CD14-positive monocyte (primary cell): Measurements from ENCODE around the gene ETV3L. TPM values are rescaled to one million over a fixed set of nuclear protein-coding genes. Genes with fewer than 3 reads are reported as not detected.

Source experiments
- DNase-seq, 3 donors: peaks; one replicate each; pipeline ENCODE4 v3.0.0-alpha.2; 2011 to 2022
- H2AFZ ChIP-seq: 2 replicates; pipeline ENCODE4 v1.6.0; 2012; ENCODE audit warnings: mild to moderate bottlenecking, low read depth, low read length, inconsistent platforms; ENCODE audit not compliant: insufficient read depth, poor library complexity, severe bottlenecking
- H3K27ac ChIP-seq, 2 donors: 1 replicate in 1 of 2; 2 replicates in 1 of 2; pipeline ENCODE4 v1.5.1; 2012 to 2013; ENCODE audit warnings: low read length in 2 of 2, control low read depth in 1 of 2, inconsistent platforms in 1 of 2, low read depth in 1 of 2, mild to moderate bottlenecking in 1 of 2
- H3K27me3 ChIP-seq, 2 donors: one replicate each; pipeline versions ENCODE4 v1.6.0 to v1.6.1; 2011 to 2013; ENCODE audit warnings: low read length in 2 of 2; ENCODE audit not compliant: control insufficient read depth in 2 of 2, insufficient read depth in 2 of 2
- H3K36me3 ChIP-seq, 2 donors: replicated peaks in 1 of 2; 1 replicate in 1 of 2; 2 replicates in 1 of 2; pipeline versions ENCODE4 v1.5.1 to v1.6.1; 2012 to 2013; ENCODE audit warnings: low read length in 2 of 2, control low read depth in 1 of 2, inconsistent platforms in 1 of 2, mild to moderate bottlenecking in 1 of 2; ENCODE audit not compliant: insufficient read depth in 2 of 2, control insufficient read depth in 1 of 2
- H3K4me1 ChIP-seq, 2 donors: 1 replicate in 1 of 2; 2 replicates in 1 of 2; pipeline versions ENCODE4 v1.5.1 to v1.6.1; 2012 to 2013; ENCODE audit warnings: low read length in 2 of 2, control low read depth in 1 of 2, inconsistent platforms in 1 of 2, mild to moderate bottlenecking in 1 of 2, moderate library complexity in 1 of 2; ENCODE audit not compliant: insufficient read depth in 2 of 2, control insufficient read depth in 1 of 2
- H3K4me2 ChIP-seq: replicated peaks from 2 replicates; pipeline ENCODE3; 2012; ENCODE audit warnings: low read length, moderate library complexity, mild to moderate bottlenecking; ENCODE audit not compliant: poor library complexity, severe bottlenecking; ENCODE audit errors: extremely low read depth
- H3K4me3 ChIP-seq, 3 experiments: fragments of 200-600 bp in 1 of 3; sonication (generic) in 1 of 3; replicated peaks in 1 of 3; 1 replicate in 2 of 3; 2 replicates in 1 of 3; pipeline ENCODE4 v1.5.1; 2011 to 2013; ENCODE audit warnings: low read length in 3 of 3, mild to moderate bottlenecking in 3 of 3, control low read depth in 2 of 3, low read depth in 2 of 3, inconsistent platforms in 1 of 3, moderate library complexity in 1 of 3
- H3K79me2 ChIP-seq: 2 replicates; pipeline ENCODE4 v1.6.0; 2012; ENCODE audit warnings: mild to moderate bottlenecking, control low read depth, inconsistent platforms, low read length, moderate library complexity; ENCODE audit not compliant: insufficient read depth
- H3K9ac ChIP-seq: 2 replicates; pipeline ENCODE4 v1.6.0; 2017; ENCODE audit warnings: low read length, mild to moderate bottlenecking; ENCODE audit not compliant: insufficient read depth, poor library complexity, severe bottlenecking
- H3K9me3 ChIP-seq, 2 donors: replicated peaks in 1 of 2; 1 replicate in 1 of 2; 2 replicates in 1 of 2; pipeline versions ENCODE4 v1.5.1 to v1.6.1; 2012 to 2013; ENCODE audit warnings: low read length in 2 of 2, control low read depth in 1 of 2; ENCODE audit not compliant: control insufficient read depth in 1 of 2, insufficient read depth in 1 of 2
- H4K20me1 ChIP-seq: 2 replicates; pipeline ENCODE4 v1.6.0; 2012; ENCODE audit warnings: mild to moderate bottlenecking, low read length, control low read depth, moderate library complexity; ENCODE audit not compliant: insufficient read depth
- H3K27ac Mint-ChIP-seq, 7 donors: one replicate each; pipeline ENCODE4 v1.8.0; 2020; ENCODE audit warnings: mild to moderate bottlenecking in 7 of 7, mixed read lengths in 7 of 7, moderate library complexity in 6 of 7, inconsistent platforms in 2 of 7
- H3K27me3 Mint-ChIP-seq, 3 donors: one replicate each; pipeline ENCODE4 v1.8.0; 2021 to 2022; ENCODE audit warnings: low read depth in 3 of 3, mild to moderate bottlenecking in 3 of 3, mixed read lengths in 3 of 3, moderate library complexity in 3 of 3, inconsistent platforms in 1 of 3
- H3K36me3 Mint-ChIP-seq, 2 donors: one replicate each; pipeline ENCODE4 v1.8.0; 2020; ENCODE audit warnings: mixed read lengths in 2 of 2, inconsistent platforms in 1 of 2, mild to moderate bottlenecking in 1 of 2
- H3K4me1 Mint-ChIP-seq: one replicate; pipeline ENCODE4 v1.8.0; 2020; ENCODE audit warnings: mild to moderate bottlenecking, mixed read lengths
- H3K4me3 Mint-ChIP-seq, 2 donors: one replicate each; pipeline ENCODE4 v1.8.0; 2020; ENCODE audit warnings: mild to moderate bottlenecking in 2 of 2, mixed read lengths in 2 of 2, moderate library complexity in 1 of 2
- H3K9me3 Mint-ChIP-seq, 7 donors: one replicate each; pipeline ENCODE4 v1.8.0; 2020 to 2022; ENCODE audit warnings: mixed read lengths in 7 of 7, mild to moderate bottlenecking in 6 of 7, moderate library complexity in 6 of 7, inconsistent platforms in 2 of 7
- WGBS: methylation state at CpG from one replicate; pipeline ENCODE4 v1.1.5; 2013; ENCODE audit warnings: missing lambda C conversion rate; ENCODE audit not compliant: insufficient coverage; 5-methylcytosine and 5-hydroxymethylcytosine counted together
- intact Hi-C, 2 donors: fragments of 100-400 bp; cut with micrococcal nuclease; formaldehyde crosslinking; loops; one replicate each; pipeline versions ENCODE4 v1.15.0 to v1.15.1; 2023
- polyA plus RNA-seq, 3 donors: library from polyadenylated mRNA; depleted of rRNA in 1 of 3; unstranded in 2 of 3; stranded (reverse) in 1 of 3; fragments of 300-500 nt in 2 of 3; fragments of >200 nt in 1 of 3; fragmentation: Illumina TruSeq in 2 of 3; gene quantifications; 1 replicate in 2 of 3; 2 replicates in 1 of 3; pipeline ENCODE4 v1.2.3, GENCODE V29; 2012 to 2021
- TF ChIP-seq, protein P1 (sequence below): fragments of 200-600 bp; IDR thresholded peaks from one replicate; pipeline ENCODE4 v1.8.0; 2022; ENCODE audit warnings: antibody characterized with exemption, mild to moderate bottlenecking

ETV3L gene
- polyA plus RNA-seq, 3 donors, result 0.26 to 0.41 TPM; not detected in 1

DNA sequence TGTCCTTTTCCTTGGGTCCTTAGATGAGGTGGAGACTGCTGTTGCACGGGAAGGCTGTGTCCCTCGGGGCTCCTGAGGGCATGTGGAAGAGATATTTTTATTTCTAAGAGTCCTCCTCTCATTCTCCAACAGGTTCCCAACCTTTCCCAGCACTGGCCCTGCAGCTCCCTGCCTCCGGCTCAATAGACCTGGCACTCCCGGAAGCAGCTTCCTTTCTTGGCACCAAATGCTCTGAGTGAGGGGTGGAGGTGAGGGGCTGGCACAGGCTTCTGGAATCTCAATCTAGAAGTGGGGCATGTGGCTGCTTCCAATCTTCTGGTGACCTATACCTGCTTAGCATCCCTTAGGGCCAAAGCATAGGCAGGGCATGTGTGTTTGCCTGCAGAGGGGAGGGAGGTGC lies 4.5 kb downstream of the ETV3L start:
- Mint-ChIP-seq H3K4me3 (no peak overlapping the region), H3K27me3 (peaks cover under 1 to 13% (median 6%) of the 10 kb centered on the region in 3 donors), H3K4me1 (peaks cover 14% of the 10 kb centered on the region), H3K27ac (peak overlapping the region in 1 of 7 donors; percentile 77), H3K36me3 (no peaks in the 10 kb centered on the region), H3K9me3 (peaks cover 0 to 2% (median 0%) of the 10 kb centered on the region in 7 donors)
- TF ChIP-seq, protein P1, sequence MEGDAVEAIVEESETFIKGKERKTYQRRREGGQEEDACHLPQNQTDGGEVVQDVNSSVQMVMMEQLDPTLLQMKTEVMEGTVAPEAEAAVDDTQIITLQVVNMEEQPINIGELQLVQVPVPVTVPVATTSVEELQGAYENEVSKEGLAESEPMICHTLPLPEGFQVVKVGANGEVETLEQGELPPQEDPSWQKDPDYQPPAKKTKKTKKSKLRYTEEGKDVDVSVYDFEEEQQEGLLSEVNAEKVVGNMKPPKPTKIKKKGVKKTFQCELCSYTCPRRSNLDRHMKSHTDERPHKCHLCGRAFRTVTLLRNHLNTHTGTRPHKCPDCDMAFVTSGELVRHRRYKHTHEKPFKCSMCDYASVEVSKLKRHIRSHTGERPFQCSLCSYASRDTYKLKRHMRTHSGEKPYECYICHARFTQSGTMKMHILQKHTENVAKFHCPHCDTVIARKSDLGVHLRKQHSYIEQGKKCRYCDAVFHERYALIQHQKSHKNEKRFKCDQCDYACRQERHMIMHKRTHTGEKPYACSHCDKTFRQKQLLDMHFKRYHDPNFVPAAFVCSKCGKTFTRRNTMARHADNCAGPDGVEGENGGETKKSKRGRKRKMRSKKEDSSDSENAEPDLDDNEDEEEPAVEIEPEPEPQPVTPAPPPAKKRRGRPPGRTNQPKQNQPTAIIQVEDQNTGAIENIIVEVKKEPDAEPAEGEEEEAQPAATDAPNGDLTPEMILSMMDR, result no peak
- no peak overlapping the region for H3K4me2 ChIP-seq
- no peak overlapping the region for H3K4me3 ChIP-seq
- no peaks in the 10 kb centered on the region for H3K36me3 ChIP-seq
- H3K9ac ChIP-seq, result no peak overlapping the region
- no peaks in the 10 kb centered on the region for H3K27me3 ChIP-seq
- H4K20me1 ChIP-seq, result no peaks in the 10 kb centered on the region
- intact Hi-C loops, result no loop called here
- no peaks in the 10 kb centered on the region for H3K9me3 ChIP-seq
- H3K79me2 ChIP-seq, result no peaks in the 10 kb centered on the region
- H3K27ac ChIP-seq, result no peak overlapping the region
- WGBS, result no CpG with 5 or more reads among the region's 4 CpGs
- no peak overlapping the region for H2AFZ ChIP-seq
- no peak for DNase-seq
- peaks cover 16 to 18% of the 10 kb centered on the region in 2 donors for H3K4me1 ChIP-seq

DNA sequence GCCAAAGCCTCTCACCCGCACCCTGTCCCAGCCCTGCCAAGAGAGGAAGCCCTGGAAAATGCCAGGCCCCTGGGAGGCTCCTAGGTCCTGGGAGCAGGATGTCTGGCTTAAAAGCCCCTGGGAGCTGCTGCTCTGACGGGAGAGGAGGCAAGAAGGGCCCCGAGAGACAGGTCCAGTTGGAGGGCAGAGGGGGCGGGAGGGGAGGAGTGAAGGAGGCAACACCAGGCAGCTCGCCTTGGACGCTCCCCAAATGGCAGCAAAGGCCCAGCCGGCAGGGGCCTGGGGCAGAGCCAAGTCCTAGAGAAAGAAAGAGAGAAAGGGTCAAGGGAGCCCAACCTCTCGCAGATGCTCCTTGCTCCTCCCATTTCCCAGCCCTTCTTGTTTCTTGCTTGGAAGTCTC lies 6.8 kb downstream of the ETV3L start:
- DNase-seq, result no peak
- TF ChIP-seq, protein P1, result no peak
- Histone ChIP-seq H3K9me3 (no peaks in the 10 kb centered on the region), H3K9ac (no peak overlapping the region), H4K20me1 (no peaks in the 10 kb centered on the region), H3K4me2 (no peak overlapping the region), H3K79me2 (no peaks in the 10 kb centered on the region), H3K27me3 (no peaks in the 10 kb centered on the region), H3K4me1 (no peaks in the 10 kb centered on the region), H3K4me3 (no peak overlapping the region), H2AFZ (no peak overlapping the region), H3K36me3 (no peaks in the 10 kb centered on the region), H3K27ac (no peak overlapping the region)
- no peaks in the 10 kb centered on the region for H3K36me3 Mint-ChIP-seq
- 94% methylated on average over 7 of the region's 8 CpGs for WGBS
- peak overlapping the region in 3 of 7 donors; percentile 9 to 33 (median 28) for H3K27ac Mint-ChIP-seq
- no peak overlapping the region for H3K4me3 Mint-ChIP-seq
- H3K27me3 Mint-ChIP-seq, result peaks cover 2 to 13% (median 5%) of the 10 kb centered on the region in 3 donors
- H3K9me3 Mint-ChIP-seq, result peaks cover 0 to 2% (median 0%) of the 10 kb centered on the region in 7 donors
- H3K4me1 Mint-ChIP-seq, result no peaks in the 10 kb centered on the region
- intact Hi-C loops, result loop anchor here in 1 of 2 donors (2.0 kb wide), 1 partner anchor 14 kb away; no protein-coding TSS in a partner anchor
